ENCODE data around the gene BAIAP3.

The BAIAP3 gene

DNA sequence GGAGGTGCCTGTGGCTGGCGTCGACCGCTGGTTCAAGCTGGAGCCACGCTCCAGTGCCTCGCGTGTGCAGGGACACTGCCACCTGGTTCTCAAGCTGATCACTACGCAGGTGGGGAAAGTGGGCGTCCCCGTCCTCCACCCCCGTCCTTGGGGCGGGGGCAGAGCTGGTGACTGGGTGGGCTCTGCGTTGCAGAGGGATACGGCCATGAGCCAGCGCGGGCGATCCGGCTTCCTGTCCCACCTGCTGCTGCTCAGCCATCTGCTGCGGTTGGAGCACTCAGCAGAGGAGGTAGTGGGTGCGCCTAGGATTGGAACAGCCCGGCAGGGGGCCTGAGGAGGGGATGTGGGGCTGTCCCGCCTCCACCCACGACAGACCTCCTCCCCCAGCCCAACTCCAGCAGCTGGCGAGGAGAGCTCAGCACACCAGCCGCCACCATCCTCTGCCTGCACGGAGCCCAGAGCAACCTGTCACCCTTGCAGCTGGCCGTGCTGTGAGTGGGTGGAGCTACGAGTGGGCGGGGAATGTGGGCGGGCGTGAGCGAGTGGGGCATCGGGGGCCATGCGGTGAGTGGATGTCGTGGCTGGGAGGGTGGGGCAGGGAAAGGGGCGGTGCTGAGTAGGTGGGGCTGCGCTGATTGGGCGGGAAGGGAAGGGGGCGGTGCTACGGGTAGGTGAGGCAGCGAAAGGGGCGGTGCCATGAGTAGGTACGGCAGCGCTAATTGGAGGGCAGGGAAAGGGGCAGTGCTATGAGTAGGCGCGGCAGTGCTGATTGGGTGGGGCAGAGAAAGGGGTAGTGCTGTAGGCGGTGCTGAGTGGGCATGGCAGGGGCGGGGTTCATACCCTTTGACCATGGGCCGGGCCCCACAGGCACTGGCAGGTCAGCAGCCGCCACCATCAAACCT, 9.3 kb downstream of the BAIAP3 start:
- TF ChIP-seq, protein P1, sequence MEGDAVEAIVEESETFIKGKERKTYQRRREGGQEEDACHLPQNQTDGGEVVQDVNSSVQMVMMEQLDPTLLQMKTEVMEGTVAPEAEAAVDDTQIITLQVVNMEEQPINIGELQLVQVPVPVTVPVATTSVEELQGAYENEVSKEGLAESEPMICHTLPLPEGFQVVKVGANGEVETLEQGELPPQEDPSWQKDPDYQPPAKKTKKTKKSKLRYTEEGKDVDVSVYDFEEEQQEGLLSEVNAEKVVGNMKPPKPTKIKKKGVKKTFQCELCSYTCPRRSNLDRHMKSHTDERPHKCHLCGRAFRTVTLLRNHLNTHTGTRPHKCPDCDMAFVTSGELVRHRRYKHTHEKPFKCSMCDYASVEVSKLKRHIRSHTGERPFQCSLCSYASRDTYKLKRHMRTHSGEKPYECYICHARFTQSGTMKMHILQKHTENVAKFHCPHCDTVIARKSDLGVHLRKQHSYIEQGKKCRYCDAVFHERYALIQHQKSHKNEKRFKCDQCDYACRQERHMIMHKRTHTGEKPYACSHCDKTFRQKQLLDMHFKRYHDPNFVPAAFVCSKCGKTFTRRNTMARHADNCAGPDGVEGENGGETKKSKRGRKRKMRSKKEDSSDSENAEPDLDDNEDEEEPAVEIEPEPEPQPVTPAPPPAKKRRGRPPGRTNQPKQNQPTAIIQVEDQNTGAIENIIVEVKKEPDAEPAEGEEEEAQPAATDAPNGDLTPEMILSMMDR (IDR thresholded peaks at IDR 0.05), result no peak

DNA sequence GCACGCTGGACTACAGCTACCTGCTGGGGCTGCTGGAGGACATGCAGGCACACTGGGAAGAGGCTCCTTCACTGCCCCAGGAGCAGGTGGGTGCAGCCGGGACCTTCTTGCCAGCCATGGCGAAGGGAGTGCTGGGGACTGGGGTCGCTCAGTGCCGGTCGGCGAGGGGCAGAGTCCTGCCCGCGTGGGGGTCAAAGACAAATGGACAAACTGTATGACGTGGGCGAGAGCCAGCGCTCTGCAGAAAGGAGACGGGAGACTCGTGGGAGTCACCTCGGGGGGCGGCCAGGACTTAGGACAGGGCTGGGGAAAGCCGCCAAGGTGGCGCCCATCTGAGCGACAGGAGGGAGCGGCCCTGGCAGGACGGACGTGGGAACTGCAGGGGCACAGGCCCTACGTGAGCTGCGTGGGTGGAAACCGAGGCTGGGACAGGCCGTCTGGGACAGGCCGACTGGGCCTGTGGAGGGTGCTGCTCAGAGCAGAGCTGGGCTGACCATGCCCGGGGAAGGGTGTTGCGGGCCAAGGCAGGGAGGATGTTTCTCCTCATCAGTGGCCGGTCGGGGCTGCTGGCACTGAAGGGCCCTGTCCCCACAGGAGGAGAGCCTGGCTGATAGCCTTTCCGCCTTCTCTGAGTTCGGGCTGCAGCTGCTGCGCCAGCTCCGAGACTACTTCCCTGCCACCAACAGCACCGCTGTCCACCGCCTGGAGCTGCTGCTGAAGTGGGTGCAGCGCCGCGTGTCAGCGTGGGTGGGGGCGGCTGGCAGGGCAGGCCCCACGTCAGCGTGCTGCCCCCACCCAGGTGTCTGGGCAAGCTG, 10.2 kb downstream of the BAIAP3 start:
- TF ChIP-seq, protein P1 (IDR thresholded peaks at IDR 0.05), result no peak

- TF ChIP-seq, protein P1 (IDR thresholded peaks at IDR 0.05), result no peak
These were observed 11.1 kb downstream of the BAIAP3 start for GRCh38 chr16:1344499-1344898.

GRCh38 chr16:1345087-1345486, 11.6 kb downstream of the BAIAP3 start:
- TF ChIP-seq, protein P1 (IDR thresholded peaks at IDR 0.05), result no peak

- TF ChIP-seq, protein P1 (IDR thresholded peaks at IDR 0.05), result no peak
These were observed 12.4 kb downstream of the BAIAP3 start for GRCh38 chr16:1345651-1346421.

GRCh38 chr16:1346422-1347285, 13.2 kb downstream of the BAIAP3 start:
- TF ChIP-seq, protein P1 (IDR thresholded peaks at IDR 0.05), result no peak
